LHCN-M2 (cell line): ENCODE results near the gene SPATS2. TPM values are rescaled to one million over a fixed set of nuclear protein-coding genes. Genes with fewer than 3 reads are reported as not detected.

Source experiments
- DNase-seq: peaks from one replicate; pipeline ENCODE4 v3.0.0-alpha.2; 2012; ENCODE audit warnings: low read depth
- total RNA-seq: library from RNA; depleted of rRNA; stranded (reverse); fragments of >200 nt; gene quantifications from 2 replicates; pipeline ENCODE4 v1.2.3, GENCODE V29; 2014

SPATS2 gene
- total RNA-seq, 1 experiment from 2014 or later: 27.6 TPM

- no peak for DNase-seq
These were observed 31.2 kb upstream of the SPATS2 start for GRCh38 chr12:49335955-49336644.

- peak; percentile 55 for DNase-seq
These were observed 30.3 kb upstream of the SPATS2 start, which contains the start of gene C1QL4 for GRCh38 chr12:49336645-49337584. Gene C1QL4 (minus strand): TSS chr12:49337188. CDS start chr12:49336477, 711 bp downstream.

GRCh38 chr12:49338830-49339463 is 28.3 kb upstream of the SPATS2 start:
- no peak for DNase-seq

GRCh38 chr12:49339464-49339861 is 27.8 kb upstream of the SPATS2 start:
- DNase-seq: no peak

GRCh38 chr12:49340095-49340870 is 27.0 kb upstream of the SPATS2 start:
- DNase-seq: no peak

GRCh38 chr12:49340971-49341776 is 26.1 kb upstream of the SPATS2 start:
- DNase-seq: no peak

- no peak for DNase-seq
These were observed 25.5 kb upstream of the SPATS2 start for GRCh38 chr12:49341777-49342065.

GRCh38 chr12:49342066-49342913 is 25.0 kb upstream of the SPATS2 start:
- DNase-seq: peak; percentile 77

GRCh38 chr12:49342914-49343731 is 24.1 kb upstream of the SPATS2 start:
- DNase-seq: no peak

- no peak for DNase-seq
These were observed 22.7 kb upstream of the SPATS2 start for GRCh38 chr12:49344486-49345050.

GRCh38 chr12:49345051-49345824 is 22.0 kb upstream of the SPATS2 start:
- no peak for DNase-seq

GRCh38 chr12:49345825-49346658 is 21.2 kb upstream of the SPATS2 start:
- no peak for DNase-seq

- DNase-seq: no peak
These were observed 20.5 kb upstream of the SPATS2 start, which contains the start of gene DNAJC22 for GRCh38 chr12:49346659-49347310. Gene DNAJC22 (plus strand): TSS chr12:49346888. CDS start chr12:49348873, 1,985 bp downstream.

GRCh38 chr12:49347311-49348193 is 19.7 kb upstream of the SPATS2 start:
- peak; percentile 70 for DNase-seq

GRCh38 chr12:49348781-49349180 is 18.5 kb upstream of the SPATS2 start:
- no peak for DNase-seq
